GM12878 (cell line): ENCODE data around the gene STAT3. TPM values are rescaled to one million over a fixed set of nuclear protein-coding genes. Genes with fewer than 3 reads are reported as not detected.

Experiments
- ATAC-seq: fragments of 200-7000 bp; cut with Tn5 transposase; 3 replicates; pipeline ENCODE4 v1.9.1; 2020; ENCODE audit warnings: mild to moderate bottlenecking, moderate library complexity
- BruUV-seq: library from RNA; stranded (reverse); fragments of 400-500 nt; replicated peaks from 2 replicates; lab custom pipeline; 2021; lab: Mats Ljungman, UMichigan
- CTCF ChIA-PET: fragments of 300-600 bp; sonication (Branson Sonifier 250); formaldehyde crosslinking; extraction: SDS; loops from one replicate; lab custom pipeline; 2021; ENCODE audit warnings: inconsistent platforms; lab: Yijun Ruan, JAX
- POLR2A ChIA-PET: fragments of 350-600 bp; formaldehyde crosslinking; extraction: SDS; loops from one replicate; lab custom pipeline; 2021; ENCODE audit warnings: inconsistent platforms; lab: Charles Lee
- RAD21 ChIA-PET: fragments of 300-600 bp; sonication (Branson Sonifier 250); formaldehyde crosslinking; loops from one replicate; lab custom pipeline; 2023; ENCODE audit warnings: antibody characterized with exemption; ENCODE audit not compliant: unreplicated experiment; lab: Charles Lee
- SMC1A ChIA-PET: fragments of 300-600 bp; sonication (Branson Sonifier 250); formaldehyde crosslinking; loops from one replicate; lab custom pipeline; 2023; ENCODE audit not compliant: unreplicated experiment, uncharacterized antibody; lab: Charles Lee
- DNase-seq: peaks from one replicate; pipeline ENCODE4 v3.0.0-alpha.2; 2011; ENCODE audit warnings: low read depth, low spot score
- FAIRE-seq: peaks from 3 replicates; lab custom pipeline; 2011; peaks lifted over from hg19 to GRCh38; lab: Jason Lieb, UNC
- H2AFZ ChIP-seq: 2 replicates; pipeline ENCODE4 v1.6.0; 2011; ENCODE audit warnings: low read depth, low read length, control low read depth; ENCODE audit not compliant: control insufficient read depth
- H3K27ac ChIP-seq: 2 replicates; pipeline ENCODE4 v1.5.1; 2011; ENCODE audit warnings: control low read depth; ENCODE audit not compliant: control insufficient read depth, insufficient read depth
- H3K27me3 ChIP-seq, 2 experiments: replicated peaks in 1 of 2; 2 replicates each; pipeline versions ENCODE4 v1.6.0 to v1.6.1; 2011; ENCODE audit warnings: low read length in 1 of 2; ENCODE audit not compliant: control insufficient read depth in 2 of 2, insufficient read depth in 2 of 2
- H3K36me3 ChIP-seq, 2 experiments: 2 replicates each; pipeline ENCODE4 v1.5.1; 2011; ENCODE audit warnings: low read length in 1 of 2; ENCODE audit not compliant: control insufficient read depth in 2 of 2, insufficient read depth in 2 of 2
- H3K4me1 ChIP-seq: 2 replicates; pipeline ENCODE4 v1.6.1; 2011; ENCODE audit warnings: mild to moderate bottlenecking, low read length, moderate library complexity, mixed read lengths; ENCODE audit not compliant: control insufficient read depth, insufficient read depth
- H3K4me2 ChIP-seq: 2 replicates; pipeline ENCODE4 v1.6.0; 2011; ENCODE audit warnings: control low read depth; ENCODE audit not compliant: control insufficient read depth, insufficient read depth
- H3K4me3 ChIP-seq: fragments of 200-600 bp; sonication (generic); 2 replicates; pipeline ENCODE4 v1.5.1; 2016
- H3K79me2 ChIP-seq: 2 replicates; pipeline ENCODE4 v1.6.0; 2011; ENCODE audit warnings: low read length; ENCODE audit not compliant: control insufficient read depth, insufficient read depth
- H3K9ac ChIP-seq: 2 replicates; pipeline ENCODE4 v1.8.0; 2011; ENCODE audit warnings: low read length, control low read depth, mixed read lengths; ENCODE audit not compliant: control insufficient read depth, insufficient read depth
- H3K9me3 ChIP-seq: replicated peaks from 3 replicates; pipeline ENCODE4 v1.5.1; 2011; ENCODE audit warnings: mild to moderate bottlenecking, low read length; ENCODE audit not compliant: control insufficient read depth, insufficient read depth
- H4K20me1 ChIP-seq: 2 replicates; pipeline ENCODE4 v1.6.0; 2011; ENCODE audit not compliant: control insufficient read depth, insufficient read depth
- ATF2 ChIP-seq: IDR thresholded peaks from 2 replicates; pipeline ENCODE4 v1.6.1; 2012; ENCODE audit warnings: low read length, inconsistent platforms
- ATF7 ChIP-seq: fragments of 450-650 bp; IDR thresholded peaks from 2 replicates; pipeline ENCODE4 v1.6.1; 2016; ENCODE audit warnings: low read depth, mild to moderate bottlenecking
- BMI1 ChIP-seq: fragments of 450-650 bp; IDR thresholded peaks from 2 replicates; pipeline ENCODE4 v1.6.1; 2016; ENCODE audit warnings: mild to moderate bottlenecking, moderate library complexity, borderline replicate concordance
- CHD4 ChIP-seq: fragments of 200-600 bp; sonication (generic); IDR thresholded peaks from 2 replicates; pipeline ENCODE4 v1.6.1; 2016; ENCODE audit warnings: mild to moderate bottlenecking
- EED ChIP-seq: sonication (generic); IDR thresholded peaks from 2 replicates; pipeline ENCODE4 v1.6.1; 2016; ENCODE audit warnings: antibody characterized with exemption, low read depth
- ETV6 ChIP-seq, 2 experiments: fragments of 450-650 bp in 1 of 2; IDR thresholded peaks in 1 of 2; conservative IDR thresholded peaks in 1 of 2; 2 replicates each; pipeline ENCODE4 v1.6.1; 2014; ENCODE audit warnings: antibody characterized with exemption in 1 of 2, borderline replicate concordance in 1 of 2, low read depth in 1 of 2, mild to moderate bottlenecking in 1 of 2, moderate library complexity in 1 of 2
- HDGF ChIP-seq: fragments of 450-650 bp; IDR thresholded peaks from 2 replicates; pipeline ENCODE4 v1.6.1; 2016; ENCODE audit warnings: antibody characterized with exemption
- RELA ChIP-seq: fragments of 450-650 bp; IDR thresholded peaks from 2 replicates; pipeline ENCODE4 v1.8.0; 2014; ENCODE audit warnings: borderline replicate concordance; ENCODE audit not compliant: partially characterized antibody
- RUNX3 ChIP-seq: IDR thresholded peaks from 2 replicates; pipeline ENCODE4 v1.6.1; 2012; ENCODE audit warnings: low read length, inconsistent platforms
- SMARCA5 ChIP-seq: fragments of 450-650 bp; IDR thresholded peaks from 2 replicates; pipeline ENCODE4 v1.6.1; 2017; ENCODE audit warnings: mild to moderate bottlenecking
- SMC3 ChIP-seq: IDR thresholded peaks from 2 replicates; pipeline ENCODE4 v1.6.1; 2011; ENCODE audit warnings: low read length, improper control_type of control experiment, borderline replicate concordance
- SP1 ChIP-seq: IDR thresholded peaks from one replicate; pipeline ENCODE4 v1.6.1; 2011; ENCODE audit warnings: low read depth, low read length
- ZNF274 ChIP-seq: IDR thresholded peaks from one replicate; pipeline ENCODE4 v1.8.0; 2011; ENCODE audit not compliant: insufficient read length, insufficient read depth
- ZNF687 ChIP-seq: fragments of 450-650 bp; IDR thresholded peaks from 2 replicates; pipeline ENCODE4 v1.6.1; 2017; ENCODE audit warnings: mild to moderate bottlenecking, moderate library complexity
- WGBS: methylation state at CpG from one replicate; pipeline ENCODE4 v1.1.6; 2016; ENCODE audit warnings: low lambda C conversion rate; ENCODE audit not compliant: insufficient replicate concordance, insufficient coverage; ENCODE audit errors: missing lambda C conversion rate; 5-methylcytosine and 5-hydroxymethylcytosine counted together
- in situ Hi-C: fragments of 300-500 bp; cut with MboI; formaldehyde crosslinking; loops from 9 replicates; pipeline ENCODE4 v1.14.3; 2018; ENCODE audit warnings: mixed read lengths
- intact Hi-C: fragments of 100-400 bp; cut with micrococcal nuclease; formaldehyde crosslinking; loops from one replicate; pipeline ENCODE4 v1.14.2; 2022; ENCODE audit not compliant: unreplicated experiment
- polyA plus RNA-seq, 11 experiments: library from polyadenylated mRNA; depleted of rRNA in 4 of 11; unstranded in 6 of 11; stranded (reverse) in 5 of 11; fragments of >200 nt; fragmentation: Nextera tagmentation in 4 of 11; fragmentation: Illumina TruSeq in 1 of 11; extraction: Ambion mirVana in 4 of 11; extraction: Trizol in 1 of 11; gene quantifications; 1 replicate in 1 of 11; 2 replicates in 10 of 11; pipeline versions ENCODE4 v1.2.1 to v1.2.3, GENCODE V29; 2011 to 2016; ENCODE audit warnings: inconsistent platforms in 2 of 11, missing spikeins in 2 of 11, low read depth in 1 of 11
- total RNA-seq, 4 experiments: library from RNA; depleted of rRNA in 3 of 4; stranded (reverse); fragments of >200 nt in 3 of 4; fragmentation: Illumina TruSeq in 1 of 4; extraction: Trizol in 1 of 4; gene quantifications; 2 replicates each; pipeline versions ENCODE4 v1.2.1 to v1.2.3, GENCODE V29; 2013 to 2021
- TF ChIP-seq, protein P1 (sequence below): fragments of 450-650 bp; conservative IDR thresholded peaks from 2 replicates; pipeline ENCODE4 v1.6.1; 2017; ENCODE audit warnings: mild to moderate bottlenecking, moderate library complexity
- TF ChIP-seq, protein P2 (sequence below): IDR thresholded peaks from 2 replicates; pipeline ENCODE4 v1.6.1; 2012; ENCODE audit warnings: low read depth, low read length, improper control_type of control experiment

Gene STAT3
- total and polyA plus RNA-seq, 10 of the 15 experiments (the other 5 are each of a cell fraction or from before 2014, with no cell fraction given), result 18.4 to 96.4 (median 60.9) TPM

GRCh38 chr17:42359133-42359532 lies 29.1 kb downstream of the STAT3 start (continued):
- no peak for TF ChIP-seq BMI1
- TF ChIP-seq, protein P1, sequence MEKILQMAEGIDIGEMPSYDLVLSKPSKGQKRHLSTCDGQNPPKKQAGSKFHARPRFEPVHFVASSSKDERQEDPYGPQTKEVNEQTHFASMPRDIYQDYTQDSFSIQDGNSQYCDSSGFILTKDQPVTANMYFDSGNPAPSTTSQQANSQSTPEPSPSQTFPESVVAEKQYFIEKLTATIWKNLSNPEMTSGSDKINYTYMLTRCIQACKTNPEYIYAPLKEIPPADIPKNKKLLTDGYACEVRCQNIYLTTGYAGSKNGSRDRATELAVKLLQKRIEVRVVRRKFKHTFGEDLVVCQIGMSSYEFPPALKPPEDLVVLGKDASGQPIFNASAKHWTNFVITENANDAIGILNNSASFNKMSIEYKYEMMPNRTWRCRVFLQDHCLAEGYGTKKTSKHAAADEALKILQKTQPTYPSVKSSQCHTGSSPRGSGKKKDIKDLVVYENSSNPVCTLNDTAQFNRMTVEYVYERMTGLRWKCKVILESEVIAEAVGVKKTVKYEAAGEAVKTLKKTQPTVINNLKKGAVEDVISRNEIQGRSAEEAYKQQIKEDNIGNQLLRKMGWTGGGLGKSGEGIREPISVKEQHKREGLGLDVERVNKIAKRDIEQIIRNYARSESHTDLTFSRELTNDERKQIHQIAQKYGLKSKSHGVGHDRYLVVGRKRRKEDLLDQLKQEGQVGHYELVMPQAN, result no peak

DNA sequence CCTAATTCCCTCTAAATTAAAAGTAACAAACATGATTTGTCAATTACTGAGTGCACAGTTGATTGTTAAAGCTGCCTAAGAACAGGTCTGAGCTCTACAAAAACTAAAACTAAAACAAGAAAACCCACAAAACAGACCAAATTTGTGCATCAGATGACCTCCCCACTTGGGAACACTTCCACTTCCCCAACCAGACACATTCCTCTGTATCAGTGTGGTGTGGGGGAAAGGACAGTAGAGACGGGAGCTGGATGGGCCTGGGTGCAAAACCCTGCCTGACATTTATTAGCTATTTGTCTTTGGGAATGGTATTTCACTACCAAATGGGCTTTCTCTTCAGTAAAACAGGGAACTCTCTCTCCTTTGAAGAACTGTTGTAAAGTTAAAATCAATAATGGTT lies 29.8 kb downstream of the STAT3 start:
- 22% methylated on average over 1 of the region's 1 CpG for WGBS
- DNase-seq, result no peak
- ChIA-PET CTCF (interaction anchor here (0.8 to 3.2 kb wide), 8 partner anchors 8 to 325 kb away, joined by 3 to 14 read pairs (median 4); no protein-coding TSS in a partner anchor), POLR2A (interaction anchor here (0.6 to 2.2 kb wide), 12 partner anchors 9 to 332 kb away, joined by 3 to 20 read pairs (median 4); partner anchors contain the start of gene STAT3), SMC1A (interaction anchor here (0.6 to 2.9 kb wide), 16 partner anchors 8 to 172 kb away, joined by 3 to 14 read pairs (median 6); partner anchors contain the start of gene STAT3), RAD21 (interaction anchor here (0.7 to 2.1 kb wide), 11 partner anchors 9 to 169 kb away, joined by 3 to 8 read pairs (median 5); no protein-coding TSS in a partner anchor)
- Histone ChIP-seq H3K4me1 (peaks cover 38% of the 10 kb centered on the region), H3K4me2 (peak overlapping the region; percentile 68), H3K27ac (peak overlapping the region; percentile 54), H3K9ac (no peak overlapping the region), H3K9me3 (peaks cover 2% of the 10 kb centered on the region; the same call in 2 of the 3 replicates), H3K4me3 (peak overlapping the region; percentile 31; the same call in 1 of the 2 replicates), H3K27me3 (no peaks in the 10 kb centered on the region), H2AFZ (no peak overlapping the region), H3K79me2 (peaks cover 82% of the 10 kb centered on the region), H4K20me1 (peaks cover 7% of the 10 kb centered on the region; the same call in 1 of the 2 replicates), H3K36me3 (no peaks in the 10 kb centered on the region)
- FAIRE-seq, result peak; percentile 68
- intact Hi-C loops, result no loop called here
- BruUV-seq, result no TSS peak
- in situ Hi-C loops, result no loop called here
- ATAC-seq, result peak; percentile 28
- TF ChIP-seq EED (peak; percentile 53; the same call in 1 of the 2 replicates), ZNF274 (no peak), RUNX3 (peak; percentile 69), SMARCA5 (no peak), HDGF (no peak), SMC3 (no peak), SP1 (no peak), CHD4 (no peak), ATF7 (no peak), ZNF687 (no peak), RELA (no peak), ETV6 (conservative IDR thresholded peaks at IDR 0.05 in 1 of 2, IDR thresholded peaks at IDR 0.05 in 1 of 2; ENCODE audit: borderline replicate concordance in 1 of 2, low read depth in 1 of 2) (no peak), ATF2 (no peak)
- TF ChIP-seq, protein P2, sequence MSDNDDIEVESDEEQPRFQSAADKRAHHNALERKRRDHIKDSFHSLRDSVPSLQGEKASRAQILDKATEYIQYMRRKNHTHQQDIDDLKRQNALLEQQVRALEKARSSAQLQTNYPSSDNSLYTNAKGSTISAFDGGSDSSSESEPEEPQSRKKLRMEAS, result no peak
